Purkinje cell (primary cell): Measurements from ENCODE around the gene AIFM2. TPM values are rescaled to one million over a fixed set of nuclear protein-coding genes. Genes with fewer than 3 reads are reported as not detected.

ENCODE experiments used
- polyA plus RNA-seq: library from polyadenylated mRNA; unstranded; fragments of >200 nt; fragmentation: Nextera tagmentation; gene quantifications from 2 replicates; pipeline ENCODE4 v1.2.1, GENCODE V29; 2014

Gene AIFM2
- 0.91 and 1.5 TPM in 2 replicates for polyA plus RNA-seq

DNA sequence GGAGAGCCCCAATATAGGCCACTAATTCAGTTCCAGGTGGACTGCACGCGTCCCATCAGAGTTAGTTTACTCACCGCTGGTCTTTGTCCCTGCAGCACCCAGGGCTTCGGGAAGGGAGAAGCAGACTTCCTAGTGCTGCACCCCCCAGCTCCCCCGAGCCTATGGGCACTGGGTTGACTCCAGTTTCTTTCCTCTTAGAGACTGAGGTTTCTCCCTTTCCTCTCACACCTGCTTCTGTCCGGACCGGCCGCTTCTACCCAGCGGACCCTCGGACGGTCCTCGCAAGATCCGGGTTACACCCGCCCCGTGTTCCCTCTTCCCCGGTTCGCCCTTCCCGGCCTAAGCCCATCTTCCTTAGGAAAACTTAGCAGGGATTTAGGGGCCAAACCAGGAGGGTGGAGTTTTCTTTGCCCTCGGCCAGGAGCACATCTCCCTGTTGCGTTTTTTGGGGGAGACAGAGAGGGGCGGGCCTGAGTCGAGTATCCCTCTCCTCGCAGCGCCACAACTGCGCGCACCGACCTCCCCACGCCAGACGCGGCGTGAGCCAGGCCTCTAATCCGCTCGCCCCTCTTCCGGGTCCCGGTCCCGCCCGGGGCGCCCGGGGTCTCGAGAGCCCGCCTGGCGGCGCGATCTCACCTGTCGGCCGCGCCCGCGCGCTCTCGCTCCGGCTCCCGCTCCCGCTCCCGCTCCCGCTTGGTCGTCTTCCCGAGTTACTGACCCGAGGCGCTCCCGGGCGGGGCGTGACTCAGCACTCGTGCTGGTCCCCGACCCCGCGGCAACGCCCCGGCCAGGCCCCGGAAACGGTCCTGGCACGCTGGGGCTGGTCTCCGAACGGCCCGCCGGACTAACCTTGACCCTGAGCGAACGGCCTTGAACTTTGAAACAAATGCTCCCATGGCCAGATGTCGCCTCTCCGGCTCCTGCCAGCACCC lies at the start of gene AIFM2:
AIFM2 (minus strand) TSS at position 728 of the 932 bp plus-strand sequence. CDS start 8,741 bp downstream, outside the sequence.

DNA sequence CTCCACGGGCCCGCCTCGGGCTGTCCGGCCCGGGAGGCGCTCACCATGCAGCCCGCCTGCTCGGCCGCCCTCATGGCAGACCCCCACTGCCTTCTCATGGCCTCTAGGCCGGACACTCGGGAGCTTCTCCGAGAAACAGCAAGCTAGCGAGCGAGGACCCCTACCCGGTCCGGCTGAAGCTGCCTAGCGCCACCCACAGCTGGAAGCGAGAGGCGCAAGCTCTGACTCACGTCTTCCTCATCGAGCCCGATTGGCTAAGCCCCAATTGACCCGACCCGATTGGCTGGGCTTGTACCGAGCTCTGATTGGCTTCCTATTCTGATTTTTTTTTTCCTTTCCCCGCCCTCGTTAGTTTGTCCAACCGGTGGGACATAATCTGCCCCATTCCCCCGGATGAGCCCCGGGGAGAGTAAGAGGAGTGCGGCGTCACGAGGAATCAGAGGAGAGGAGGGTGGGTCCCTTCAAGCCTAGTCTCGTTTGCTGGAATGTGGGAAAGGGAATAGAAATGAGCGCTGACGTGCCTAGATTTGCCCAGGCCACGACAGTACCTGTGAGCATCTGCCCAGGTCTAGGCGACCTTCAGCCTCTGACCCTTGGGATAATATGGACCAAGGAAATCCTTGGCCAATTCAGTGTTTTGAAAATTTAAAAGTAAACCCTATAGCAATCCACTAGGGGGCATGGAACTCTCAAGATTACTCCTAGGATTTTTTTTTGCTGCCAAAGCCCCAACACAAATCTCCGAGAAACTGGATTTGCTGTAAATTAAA lies 14.0 kb upstream of the AIFM2 start, which contains the start of gene TYSND1:
TYSND1 (minus strand) TSS at position 212 of the 770 bp plus-strand sequence; CDS start at position 98, 114 bp downstream.

Other genes with a start within 250 kb of the AIFM2 start
- gene MACROH2A2, start 80.0 kb downstream of the AIFM2 start, polyA plus RNA-seq: 1.3 and 1.8 TPM in 2 replicates
- gene TYSND1, start 13.9 kb upstream of the AIFM2 start, polyA plus RNA-seq: 1.9 and 2.1 TPM in 2 replicates
- gene SAR1A, start 37.7 kb upstream of the AIFM2 start, polyA plus RNA-seq: 146 and 196 TPM in 2 replicates
- gene PPA1, start 100.6 kb upstream of the AIFM2 start, polyA plus RNA-seq: 305 and 356 TPM in 2 replicates
- 0.13 and 0.71 TPM in 2 replicates for gene NPFFR1, start 151.2 kb upstream of the AIFM2 start, polyA plus RNA-seq
- 0.21 and 1.9 TPM in 2 replicates for gene LRRC20, start 249.8 kb upstream of the AIFM2 start, polyA plus RNA-seq